ENCODE data around the gene TRPM4.
A peak's percentile ranks its signal among the peaks of the same experiment; 100 is the strongest.
"Not testable (repeated sequence)": the region's sequence is repeated elsewhere in the genome, so short reads cannot be mapped to it uniquely, and the experiment has no call there.

The TRPM4 gene

GRCh38 chr19:49126575-49126974 lies 31.0 kb upstream of the TRPM4 start:
- no peak for TF ChIP-seq EZH2phosphoT487 (IDR thresholded peaks at IDR 0.05; ENCODE audit: borderline replicate concordance)
- TF ChIP-seq, protein P1, sequence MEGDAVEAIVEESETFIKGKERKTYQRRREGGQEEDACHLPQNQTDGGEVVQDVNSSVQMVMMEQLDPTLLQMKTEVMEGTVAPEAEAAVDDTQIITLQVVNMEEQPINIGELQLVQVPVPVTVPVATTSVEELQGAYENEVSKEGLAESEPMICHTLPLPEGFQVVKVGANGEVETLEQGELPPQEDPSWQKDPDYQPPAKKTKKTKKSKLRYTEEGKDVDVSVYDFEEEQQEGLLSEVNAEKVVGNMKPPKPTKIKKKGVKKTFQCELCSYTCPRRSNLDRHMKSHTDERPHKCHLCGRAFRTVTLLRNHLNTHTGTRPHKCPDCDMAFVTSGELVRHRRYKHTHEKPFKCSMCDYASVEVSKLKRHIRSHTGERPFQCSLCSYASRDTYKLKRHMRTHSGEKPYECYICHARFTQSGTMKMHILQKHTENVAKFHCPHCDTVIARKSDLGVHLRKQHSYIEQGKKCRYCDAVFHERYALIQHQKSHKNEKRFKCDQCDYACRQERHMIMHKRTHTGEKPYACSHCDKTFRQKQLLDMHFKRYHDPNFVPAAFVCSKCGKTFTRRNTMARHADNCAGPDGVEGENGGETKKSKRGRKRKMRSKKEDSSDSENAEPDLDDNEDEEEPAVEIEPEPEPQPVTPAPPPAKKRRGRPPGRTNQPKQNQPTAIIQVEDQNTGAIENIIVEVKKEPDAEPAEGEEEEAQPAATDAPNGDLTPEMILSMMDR (conservative IDR thresholded peaks at IDR 0.05; ENCODE audit: low read length): no peak
- no peaks in the 10 kb centered on the region for H3K79me2 ChIP-seq (ENCODE audit: insufficient read depth, low read length)
- no peaks in the 10 kb centered on the region for H3K9me3 ChIP-seq (ENCODE audit: insufficient read depth, low read depth, low read length)
- H3K4me3 ChIP-seq (ENCODE audit: low read length, poor library complexity, severe bottlenecking): no peak overlapping the region
- H4K20me1 ChIP-seq (ENCODE audit: insufficient read depth, low read length, poor library complexity, severe bottlenecking): no peaks in the 10 kb centered on the region
- no peaks in the 10 kb centered on the region for H3F3A ChIP-seq (ENCODE audit: low read depth)
- no peak overlapping the region for H3K4me2 ChIP-seq (ENCODE audit: low read depth, low read length, poor library complexity, severe bottlenecking)
- peaks cover 9% of the 10 kb centered on the region for H3K4me1 ChIP-seq (ENCODE audit: insufficient read depth, low read length, poor library complexity, severe bottlenecking)
- H3K9ac ChIP-seq (ENCODE audit: low read depth, low read length, poor library complexity, severe bottlenecking): no peak overlapping the region
- no peak overlapping the region for H2AFZ ChIP-seq (ENCODE audit: low read length)
- H3K27me3 ChIP-seq (ENCODE audit: insufficient read depth, low read length, poor library complexity, severe bottlenecking): no peaks in the 10 kb centered on the region
- H3K36me3 ChIP-seq (ENCODE audit: insufficient read depth, low read length): no peaks in the 10 kb centered on the region
- no peaks in the 10 kb centered on the region for H3K9me2 ChIP-seq (replicated peaks; ENCODE audit: low read depth, low read length)

DNA sequence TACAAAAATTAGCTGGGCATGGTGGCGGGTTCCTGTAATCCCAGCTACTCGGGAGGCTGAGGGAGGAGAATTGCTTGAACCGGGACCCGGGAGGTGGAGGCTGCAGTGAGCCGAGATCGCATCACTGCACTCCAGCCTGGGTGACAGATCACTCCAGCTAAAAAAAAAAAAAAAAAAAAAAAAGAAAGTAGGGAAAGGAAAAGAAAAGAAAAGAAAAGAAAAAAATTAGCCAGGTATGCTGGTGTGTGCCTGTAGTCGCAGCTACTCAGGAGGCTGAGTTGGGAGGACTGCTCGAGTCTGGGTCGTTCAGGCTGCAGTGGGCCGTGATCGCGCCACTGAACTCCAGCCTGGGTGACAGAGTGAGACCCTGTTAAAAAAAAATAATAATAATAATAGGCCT lies 30.4 kb upstream of the TRPM4 start:
- not testable (repeated sequence) for H3K9ac ChIP-seq (ENCODE audit: low read depth, low read length, poor library complexity, severe bottlenecking); H3K27me3 ChIP-seq (ENCODE audit: insufficient read depth, low read length, poor library complexity, severe bottlenecking); H3K4me2 ChIP-seq (ENCODE audit: low read depth, low read length, poor library complexity, severe bottlenecking); H3K4me3 ChIP-seq (ENCODE audit: low read length, poor library complexity, severe bottlenecking); H3K4me1 ChIP-seq (ENCODE audit: insufficient read depth, low read length, poor library complexity, severe bottlenecking); H3K9me3 ChIP-seq (ENCODE audit: insufficient read depth, low read depth, low read length); H3F3A ChIP-seq (ENCODE audit: low read depth); H3K79me2 ChIP-seq (ENCODE audit: insufficient read depth, low read length); H3K36me3 ChIP-seq (ENCODE audit: insufficient read depth, low read length); H4K20me1 ChIP-seq (ENCODE audit: insufficient read depth, low read length, poor library complexity, severe bottlenecking); H3K9me2 ChIP-seq (replicated peaks; ENCODE audit: low read depth, low read length); H2AFZ ChIP-seq (ENCODE audit: low read length)

DNA sequence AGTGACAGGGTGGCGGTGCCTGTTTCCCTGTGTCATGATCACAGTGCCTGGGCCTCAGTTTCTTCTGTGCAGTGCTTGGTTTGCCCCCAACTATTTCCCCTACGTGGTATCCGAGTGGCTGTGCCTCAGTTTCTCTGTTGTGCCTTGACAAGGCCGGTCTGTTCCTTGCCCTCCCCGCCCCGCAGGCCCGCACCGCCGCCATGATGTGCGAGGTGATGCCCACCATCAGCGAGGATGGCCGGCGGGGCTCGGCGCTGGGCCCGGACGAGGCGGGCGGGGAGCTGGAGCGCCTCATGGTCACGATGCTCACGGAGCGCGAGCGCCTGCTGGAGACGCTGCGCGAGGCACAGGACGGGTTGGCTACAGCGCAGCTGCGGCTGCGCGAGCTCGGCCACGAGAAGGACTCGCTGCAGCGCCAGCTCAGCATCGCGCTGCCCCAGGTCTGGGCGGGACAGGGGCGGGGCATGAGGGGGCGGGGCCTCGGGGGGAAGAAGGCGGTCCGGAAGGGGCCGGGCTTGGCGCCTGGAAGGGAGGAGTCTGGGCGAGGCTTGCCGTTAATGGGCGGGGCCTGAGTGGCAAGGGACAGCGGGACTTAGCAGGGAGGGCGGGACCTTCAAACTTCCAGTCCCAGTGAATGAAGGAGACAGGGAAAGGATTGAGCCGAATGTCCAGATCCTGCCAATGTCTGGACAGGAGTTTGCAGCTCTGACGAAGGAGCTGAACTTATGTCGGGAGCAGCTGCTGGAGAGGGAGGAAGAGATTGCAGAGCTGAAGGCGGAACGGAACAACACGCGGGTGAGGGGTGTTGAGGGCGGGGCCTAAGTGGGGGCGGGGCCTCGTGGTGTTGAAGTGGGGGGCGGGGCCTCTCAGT lies 29.7 kb upstream of the TRPM4 start:
- Histone ChIP-seq H3K4me3 (ENCODE audit: low read length, poor library complexity, severe bottlenecking) (peak overlapping the region; percentile 69), H3K4me1 (ENCODE audit: insufficient read depth, low read length, poor library complexity, severe bottlenecking) (peaks cover 9% of the 10 kb centered on the region), H3K9ac (ENCODE audit: low read depth, low read length, poor library complexity, severe bottlenecking) (peak overlapping the region; percentile 54), H3K9me3 (ENCODE audit: insufficient read depth, low read depth, low read length) (no peaks in the 10 kb centered on the region), H3K27me3 (ENCODE audit: insufficient read depth, low read length, poor library complexity, severe bottlenecking) (no peaks in the 10 kb centered on the region), H2AFZ (ENCODE audit: low read length) (peak overlapping the region; percentile 97), H3K9me2 (replicated peaks; ENCODE audit: low read depth, low read length) (no peaks in the 10 kb centered on the region), H3K79me2 (ENCODE audit: insufficient read depth, low read length) (no peaks in the 10 kb centered on the region), H3K36me3 (ENCODE audit: insufficient read depth, low read length) (no peaks in the 10 kb centered on the region), H4K20me1 (ENCODE audit: insufficient read depth, low read length, poor library complexity, severe bottlenecking) (no peaks in the 10 kb centered on the region), H3F3A (ENCODE audit: low read depth) (no peaks in the 10 kb centered on the region), H3K4me2 (ENCODE audit: low read depth, low read length, poor library complexity, severe bottlenecking) (peak overlapping the region; percentile 83)
- TF ChIP-seq EZH2phosphoT487 (IDR thresholded peaks at IDR 0.05; ENCODE audit: borderline replicate concordance): no peak
- TF ChIP-seq, protein P1 (conservative IDR thresholded peaks at IDR 0.05; ENCODE audit: low read length): no peak

All from Loucy (cell line).